AG04450 (cell line): Measurements from ENCODE around the gene VAT1L. TPM values are rescaled to one million over a fixed set of nuclear protein-coding genes. Genes with fewer than 3 reads are reported as not detected.
A peak's percentile ranks its signal among the peaks of the same experiment; 100 is the strongest.

ENCODE experiments used
- CTCF ChIA-PET: fragments of 300-600, 350-600 bp; formaldehyde crosslinking; extraction: SDS; loops from one replicate; lab custom pipeline; 2022; ENCODE audit warnings: antibody characterized with exemption, inconsistent platforms; lab: Charles Lee
- POLR2A ChIA-PET: fragments of 350-600 bp; formaldehyde crosslinking; extraction: SDS; loops from one replicate; lab custom pipeline; 2021; ENCODE audit warnings: antibody characterized with exemption, inconsistent platforms; lab: Yijun Ruan, JAX
- DNase-seq: peaks from one replicate; pipeline ENCODE4 v3.0.0-alpha.2; 2011; ENCODE audit warnings: low read depth, low spot score
- H3K27ac ChIP-seq: one replicate; pipeline ENCODE4 v1.5.1; 2012; ENCODE audit warnings: low read depth, low read length, control low read depth
- H3K27me3 ChIP-seq: one replicate; pipeline ENCODE4 v1.6.0; 2012; ENCODE audit warnings: low read length; ENCODE audit not compliant: control insufficient read depth, insufficient read depth
- H3K4me3 ChIP-seq: 2 replicates; pipeline ENCODE4 v1.5.1; 2011; ENCODE audit warnings: mild to moderate bottlenecking, low read depth, low read length, control low read depth
- H3K9me3 ChIP-seq: 2 replicates; pipeline ENCODE4 v1.5.1; 2012; ENCODE audit warnings: low read length; ENCODE audit not compliant: control insufficient read depth, insufficient read depth
- CTCF ChIP-seq: IDR thresholded peaks from 2 replicates; pipeline ENCODE4 v1.5.1; 2011; ENCODE audit warnings: low read depth, low read length, control low read depth, inconsistent platforms
- polyA plus RNA-seq: library from polyadenylated mRNA; depleted of rRNA; stranded (reverse); fragments of >200 nt; gene quantifications from 2 replicates; pipeline ENCODE4 v1.2.3, GENCODE V29; 2011

Gene VAT1L
- polyA plus RNA-seq, 1 experiment, result 128 TPM

GRCh38 chr16:77790009-77790372, 1.6 kb downstream of the VAT1L start:
- H3K4me3 ChIP-seq, result peak overlapping the region; percentile 85
- DNase-seq, result no peak
- TF ChIP-seq CTCF, result no peak
- ChIA-PET CTCF (interaction anchor here (0.6 to 1.9 kb wide), 8 partner anchors 10 to 310 kb away, joined by 3 to 12 read pairs (median 3); partner anchors contain the start of gene WWOX), POLR2A (interaction anchor here (0.5 to 1.5 kb wide), 4 partner anchors 9 to 68 kb away, joined by 3 to 7 read pairs (median 5); partner anchors contain the start of gene NUDT7)
- no peaks in the 10 kb centered on the region for H3K27me3 ChIP-seq
- H3K9me3 ChIP-seq, result no peaks in the 10 kb centered on the region
- H3K27ac ChIP-seq, result peak overlapping the region; percentile 11

GRCh38 chr16:77790912-77791311, 2.5 kb downstream of the VAT1L start:
- Histone ChIP-seq H3K4me3 (peak overlapping the region; percentile 34), H3K27ac (no peak overlapping the region), H3K27me3 (no peaks in the 10 kb centered on the region), H3K9me3 (no peaks in the 10 kb centered on the region)
- POLR2A ChIA-PET, result interaction anchor here (1.5 kb wide), 1 partner anchor 69 kb away, joined by 7 read pairs; the partner anchor contains the start of gene NUDT7
- no peak for DNase-seq
- no peak for TF ChIP-seq CTCF
- CTCF ChIA-PET, result interaction anchor here (0.7 to 1.9 kb wide), 5 partner anchors 10 to 309 kb away, joined by 3 to 12 read pairs (median 3); partner anchors contain the start of gene WWOX

- no peak for DNase-seq
- no peaks in the 10 kb centered on the region for H3K27me3 ChIP-seq
- POLR2A ChIA-PET, result no interaction called here
- no peak overlapping the region for H3K4me3 ChIP-seq
- H3K27ac ChIP-seq, result no peak overlapping the region
- H3K9me3 ChIP-seq, result no peaks in the 10 kb centered on the region
- TF ChIP-seq CTCF, result no peak
- CTCF ChIA-PET, result interaction anchor here (1.0 to 1.6 kb wide), 2 partner anchors 10 to 32 kb away, joined by 3 read pairs; no protein-coding TSS in a partner anchor
Measured at GRCh38 chr16:77793417-77793816, 5.1 kb downstream of the VAT1L start.

GRCh38 chr16:77794586-77794985, 6.2 kb downstream of the VAT1L start:
- ChIA-PET CTCF (no interaction called here), POLR2A (no interaction called here)
- DNase-seq, result peak; percentile 47
- Histone ChIP-seq H3K9me3 (no peaks in the 10 kb centered on the region), H3K27ac (no peak overlapping the region), H3K4me3 (no peak overlapping the region), H3K27me3 (no peaks in the 10 kb centered on the region)
- TF ChIP-seq CTCF, result no peak

GRCh38 chr16:77801817-77802216, 13.5 kb downstream of the VAT1L start:
- H3K9me3 ChIP-seq, result no peaks in the 10 kb centered on the region
- DNase-seq, result no peak
- TF ChIP-seq CTCF, result no peak
- H3K27me3 ChIP-seq, result no peaks in the 10 kb centered on the region
- ChIA-PET CTCF (no interaction called here), POLR2A (interaction anchor here (0.7 to 1.0 kb wide), 2 partner anchors 11 to 104 kb away, joined by 4 to 5 read pairs; no protein-coding TSS in a partner anchor)
- H3K27ac ChIP-seq, result no peak overlapping the region
- H3K4me3 ChIP-seq, result no peak overlapping the region
